Head of caudate nucleus (tissue), 42 donors: ENCODE data around the gene LDB2.

Source experiments
- DNase-seq, 42 donors: peaks; one replicate each; pipeline versions ENCODE4 v3.0.0 to v3.0.0-alpha.2; 2020 to 2021; ENCODE audit warnings: mixed read lengths in 7 of 42
- intact Hi-C: fragments of 100-400 bp; cut with DNase I; formaldehyde crosslinking; loops from one replicate; pipeline ENCODE4 v1.15.0; 2022

The LDB2 gene

GRCh38 chr4:16817286-16817685 is 81.2 kb downstream of the LDB2 start:
- intact Hi-C loops: no loop called here
- DNase-seq: no peak

- intact Hi-C loops: no loop called here
- no peak for DNase-seq
Observed at GRCh38 chr4:16814361-16814760, 84.1 kb downstream of the LDB2 start.

- DNase-seq: no peak
- intact Hi-C loops: no loop called here
Observed at GRCh38 chr4:16812041-16812440, 86.4 kb downstream of the LDB2 start.

GRCh38 chr4:16809943-16810342 is 88.5 kb downstream of the LDB2 start:
- intact Hi-C loops: no loop called here
- no peak for DNase-seq

- intact Hi-C loops: no loop called here
- no peak for DNase-seq
Observed at GRCh38 chr4:16809064-16809463, 89.4 kb downstream of the LDB2 start.

GRCh38 chr4:16807355-16807754 is 91.1 kb downstream of the LDB2 start:
- DNase-seq: no peak
- intact Hi-C loops: no loop called here

GRCh38 chr4:16804581-16804980 is 93.9 kb downstream of the LDB2 start:
- intact Hi-C loops: no loop called here

GRCh38 chr4:16802044-16802443 is 96.4 kb downstream of the LDB2 start:
- intact Hi-C loops: no loop called here
- DNase-seq: no peak

More at GRCh38 chr4:16804581-16804980, 93.9 kb downstream of the LDB2 start:
- no peak for DNase-seq

- no peak for DNase-seq
- intact Hi-C loops: no loop called here
Observed at GRCh38 chr4:16801356-16801755, 97.1 kb downstream of the LDB2 start.

- DNase-seq: peak; percentile 6 to 88 (median 68)
- intact Hi-C loops: no loop called here
Observed at GRCh38 chr4:16794816-16795445, 103.5 kb downstream of the LDB2 start.

- intact Hi-C loops: no loop called here
- DNase-seq: no peak
Observed at GRCh38 chr4:16791460-16791859, 107.0 kb downstream of the LDB2 start.

GRCh38 chr4:16790508-16790907 is 107.9 kb downstream of the LDB2 start:
- DNase-seq: no peak
- intact Hi-C loops: no loop called here

- intact Hi-C loops: no loop called here
- no peak for DNase-seq
Observed at GRCh38 chr4:16788868-16789267, 109.6 kb downstream of the LDB2 start.

GRCh38 chr4:16785793-16786527 is 112.5 kb downstream of the LDB2 start:
- DNase-seq: peak in 2 of 42 donors; percentile 11 to 23

GRCh38 chr4:16783119-16783518 is 115.3 kb downstream of the LDB2 start:
- intact Hi-C loops: no loop called here
- DNase-seq: no peak

More at GRCh38 chr4:16785793-16786527, 112.5 kb downstream of the LDB2 start:
- intact Hi-C loops: no loop called here

- intact Hi-C loops: no loop called here
- DNase-seq: no peak
Observed at GRCh38 chr4:16779028-16779675, 119.3 kb downstream of the LDB2 start.

- intact Hi-C loops: no loop called here
- DNase-seq: no peak
Observed at GRCh38 chr4:16777726-16778125, 120.7 kb downstream of the LDB2 start.

- peak in 10 of 42 donors; percentile 22 to 65 (median 40) for DNase-seq
Observed at GRCh38 chr4:16775411-16776154, 122.9 kb downstream of the LDB2 start.

GRCh38 chr4:16772366-16772850 is 126.0 kb downstream of the LDB2 start:
- no peak for DNase-seq
- intact Hi-C loops: no loop called here

More at GRCh38 chr4:16775411-16776154, 122.9 kb downstream of the LDB2 start:
- intact Hi-C loops: no loop called here
